Measurements from ENCODE around the gene XIRP2.
A peak's percentile ranks its signal among the peaks of the same experiment; 100 is the strongest.

XIRP2 gene

DNA sequence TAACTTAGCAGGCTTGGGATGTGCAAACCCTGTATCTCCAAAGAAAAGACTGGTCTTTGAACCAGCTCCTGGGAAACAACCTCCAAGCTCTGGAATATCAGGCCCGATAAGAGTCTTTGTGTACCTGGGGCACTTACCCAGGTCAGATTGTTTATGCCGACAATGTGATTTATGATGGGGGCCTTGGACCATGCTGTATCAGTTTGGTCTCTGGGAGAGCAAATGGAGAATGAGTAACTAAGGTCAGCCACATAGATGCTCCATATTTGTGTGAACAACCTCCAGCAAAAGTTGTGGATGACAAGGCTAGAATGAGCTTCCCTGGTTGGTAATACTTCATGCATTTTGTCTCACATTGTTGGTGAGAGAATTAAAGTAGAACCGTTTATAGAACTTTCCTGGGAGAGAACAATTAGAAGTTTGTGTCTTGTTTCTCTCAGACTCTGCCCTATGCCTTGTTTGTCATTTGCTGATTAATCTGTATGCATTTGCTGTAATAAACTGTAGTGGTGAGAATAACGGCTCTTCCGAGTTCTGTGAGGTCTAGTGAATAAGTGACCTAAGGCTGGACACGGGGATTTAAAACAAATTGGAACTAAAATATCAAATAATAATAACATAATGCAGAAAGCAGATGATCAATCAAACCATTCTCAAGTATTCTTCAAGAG, 259.1 kb downstream of the XIRP2 start:
- H3K4me3 ChIP-seq (ENCODE audit: low read depth, low read length) = no peak overlapping the region
- no peaks in the 10 kb centered on the region for H3K27me3 ChIP-seq (ENCODE audit: insufficient read depth, low read length)
- H2AFZ ChIP-seq (ENCODE audit: low read length, unreplicated experiment) = no peak overlapping the region
- no peaks in the 10 kb centered on the region for H3K36me3 ChIP-seq (ENCODE audit: insufficient read depth, low read length)
- no peaks in the 10 kb centered on the region for H3K79me2 ChIP-seq (ENCODE audit: control insufficient read depth, insufficient read depth, low read length, unreplicated experiment)
- H3K27ac ChIP-seq (ENCODE audit: low read depth, low read length) = no peak overlapping the region
- peaks cover 16% of the 10 kb centered on the region for H3K4me1 ChIP-seq (ENCODE audit: control insufficient read depth, insufficient read depth, low read length, unreplicated experiment)

DNA sequence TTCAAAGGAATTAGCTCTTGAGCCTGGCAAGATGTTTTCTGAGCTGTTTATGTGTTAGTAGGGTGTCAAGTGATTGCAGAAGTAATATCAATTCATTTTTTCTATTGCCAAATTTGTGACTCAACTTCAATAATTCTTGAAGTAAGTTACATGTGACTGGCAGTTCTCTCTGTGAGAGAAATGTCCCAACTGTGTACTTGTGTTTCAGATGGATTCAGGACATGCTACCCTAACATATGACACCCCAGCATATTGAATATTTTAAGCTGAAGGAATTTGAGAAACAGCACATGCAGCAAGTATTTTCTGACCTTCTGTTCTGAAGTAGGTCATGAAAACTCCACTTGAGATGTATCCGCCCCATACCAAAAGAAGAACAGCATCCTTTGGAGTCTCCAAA, 263.6 kb downstream of the XIRP2 start:
- no peaks in the 10 kb centered on the region for H3K27me3 ChIP-seq (ENCODE audit: insufficient read depth, low read length)
- H3K27ac ChIP-seq (ENCODE audit: low read depth, low read length) = no peak overlapping the region
- no peaks in the 10 kb centered on the region for H3K79me2 ChIP-seq (ENCODE audit: control insufficient read depth, insufficient read depth, low read length, unreplicated experiment)
- no peaks in the 10 kb centered on the region for H3K36me3 ChIP-seq (ENCODE audit: insufficient read depth, low read length)
- H3K4me1 ChIP-seq (ENCODE audit: control insufficient read depth, insufficient read depth, low read length, unreplicated experiment) = no peaks in the 10 kb centered on the region
- H2AFZ ChIP-seq (ENCODE audit: low read length, unreplicated experiment) = no peak overlapping the region
- H3K4me3 ChIP-seq (ENCODE audit: low read depth, low read length) = no peak overlapping the region

DNA sequence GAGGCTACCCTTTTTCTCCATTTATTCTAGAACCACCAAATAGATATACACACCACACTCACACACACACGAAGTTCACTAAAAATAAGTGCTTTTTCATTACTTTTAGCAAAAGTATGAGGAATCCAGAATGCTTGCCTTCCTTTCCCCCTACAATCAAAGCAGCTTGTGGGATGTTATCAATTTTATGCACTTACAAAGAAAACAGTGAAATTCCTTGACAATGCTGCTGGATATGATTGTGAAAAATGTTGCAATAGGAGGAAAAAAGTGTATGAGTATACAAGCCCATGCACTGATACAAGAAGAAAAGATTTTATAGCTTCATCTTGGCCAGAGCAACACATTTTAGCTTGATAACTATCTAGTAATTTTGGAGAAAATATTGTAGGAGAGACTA, 269.2 kb downstream of the XIRP2 start:
- no peaks in the 10 kb centered on the region for H3K4me1 ChIP-seq (ENCODE audit: control insufficient read depth, insufficient read depth, low read length, unreplicated experiment)
- no peaks in the 10 kb centered on the region for H3K36me3 ChIP-seq (ENCODE audit: insufficient read depth, low read length)
- H3K27me3 ChIP-seq (ENCODE audit: insufficient read depth, low read length) = no peaks in the 10 kb centered on the region
- no peak overlapping the region for H2AFZ ChIP-seq (ENCODE audit: low read length, unreplicated experiment)
- H3K4me3 ChIP-seq (ENCODE audit: low read depth, low read length) = no peak overlapping the region
- no peak overlapping the region for H3K27ac ChIP-seq (ENCODE audit: low read depth, low read length)
- H3K79me2 ChIP-seq (ENCODE audit: control insufficient read depth, insufficient read depth, low read length, unreplicated experiment) = no peaks in the 10 kb centered on the region

DNA sequence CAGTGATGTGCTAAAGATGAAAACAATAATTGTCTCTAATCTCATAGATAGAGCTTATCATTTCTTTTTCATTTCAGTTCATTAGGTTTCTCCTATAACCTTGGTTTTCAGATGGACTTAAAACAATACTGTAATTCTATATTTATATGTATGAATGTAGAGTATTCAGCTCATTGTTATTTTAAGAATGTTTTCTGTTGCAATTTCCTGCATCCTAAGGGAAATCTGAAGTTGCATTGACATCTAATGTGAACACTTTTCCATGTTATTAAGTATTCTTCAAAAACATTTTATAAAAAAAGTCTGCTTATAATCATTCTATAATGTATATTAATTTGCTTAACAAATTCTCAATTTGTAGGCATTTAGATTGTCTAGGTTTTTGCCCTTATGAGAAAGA, 288.9 kb downstream of the XIRP2 start:
- H3K79me2 ChIP-seq (ENCODE audit: control insufficient read depth, insufficient read depth, low read length, unreplicated experiment) = no peaks in the 10 kb centered on the region
- no peak overlapping the region for H3K4me3 ChIP-seq (ENCODE audit: low read depth, low read length)
- H3K27ac ChIP-seq (ENCODE audit: low read depth, low read length) = peak overlapping the region; percentile 2; the same call in 1 of the 2 replicates
- H2AFZ ChIP-seq (ENCODE audit: low read length, unreplicated experiment) = no peak overlapping the region
- H3K4me1 ChIP-seq (ENCODE audit: control insufficient read depth, insufficient read depth, low read length, unreplicated experiment) = peaks cover 41% of the 10 kb centered on the region
- H3K36me3 ChIP-seq (ENCODE audit: insufficient read depth, low read length) = no peaks in the 10 kb centered on the region
- H3K27me3 ChIP-seq (ENCODE audit: insufficient read depth, low read length) = no peaks in the 10 kb centered on the region

DNA sequence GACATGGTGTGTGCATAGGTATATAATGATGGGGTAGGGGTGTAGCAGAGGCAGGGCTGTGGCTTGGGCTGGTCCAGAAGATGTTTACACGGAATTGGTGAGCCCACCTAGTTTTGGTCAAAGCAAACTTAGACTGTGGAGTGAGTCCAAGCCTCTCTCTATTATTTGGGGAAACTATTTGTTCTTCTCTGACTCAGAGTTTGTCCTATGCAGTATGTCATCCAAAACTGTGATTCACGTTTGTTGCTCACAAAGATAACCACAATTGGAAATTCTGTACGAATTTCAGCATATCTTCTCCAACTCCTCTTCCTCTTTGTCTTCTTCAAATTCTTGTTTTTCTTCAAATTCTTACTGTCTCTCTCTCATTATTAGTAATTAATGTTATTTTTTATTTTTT, 292.9 kb downstream of the XIRP2 start:
- Histone ChIP-seq H3K36me3 (ENCODE audit: insufficient read depth, low read length) (no peaks in the 10 kb centered on the region), H3K27ac (ENCODE audit: low read depth, low read length) (peak overlapping the region; percentile 68), H2AFZ (ENCODE audit: low read length, unreplicated experiment) (peak overlapping the region; percentile 29), H3K4me1 (ENCODE audit: control insufficient read depth, insufficient read depth, low read length, unreplicated experiment) (peaks cover 44% of the 10 kb centered on the region), H3K27me3 (ENCODE audit: insufficient read depth, low read length) (no peaks in the 10 kb centered on the region), H3K79me2 (ENCODE audit: control insufficient read depth, insufficient read depth, low read length, unreplicated experiment) (no peaks in the 10 kb centered on the region), H3K4me3 (ENCODE audit: low read depth, low read length) (peak overlapping the region; percentile 48; the same call in 1 of the 2 replicates)

DNA sequence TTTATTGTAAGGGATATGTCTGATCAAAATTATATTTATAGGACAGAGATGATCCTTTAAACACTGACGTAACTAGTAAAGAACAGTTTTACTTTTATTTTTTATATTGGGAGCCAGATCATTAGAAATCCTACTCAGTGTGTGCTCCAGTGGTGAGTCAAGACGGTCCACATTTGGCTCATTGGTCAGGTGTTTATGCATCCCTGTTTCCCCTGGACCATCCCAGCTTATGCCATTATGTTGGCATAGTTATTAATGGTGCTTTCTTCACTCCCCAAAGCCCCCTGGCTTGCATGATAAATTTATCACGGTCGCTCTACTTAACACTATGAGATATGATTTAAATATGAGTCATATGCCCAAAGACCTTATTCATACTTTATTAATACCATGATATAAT, 293.4 kb downstream of the XIRP2 start:
- H2AFZ ChIP-seq (ENCODE audit: low read length, unreplicated experiment) = no peak overlapping the region
- peak overlapping the region; percentile 68 for H3K27ac ChIP-seq (ENCODE audit: low read depth, low read length)
- H3K4me1 ChIP-seq (ENCODE audit: control insufficient read depth, insufficient read depth, low read length, unreplicated experiment) = peaks cover 43% of the 10 kb centered on the region
- H3K79me2 ChIP-seq (ENCODE audit: control insufficient read depth, insufficient read depth, low read length, unreplicated experiment) = no peaks in the 10 kb centered on the region
- no peaks in the 10 kb centered on the region for H3K27me3 ChIP-seq (ENCODE audit: insufficient read depth, low read length)
- H3K4me3 ChIP-seq (ENCODE audit: low read depth, low read length) = no peak overlapping the region
- H3K36me3 ChIP-seq (ENCODE audit: insufficient read depth, low read length) = no peaks in the 10 kb centered on the region

DNA sequence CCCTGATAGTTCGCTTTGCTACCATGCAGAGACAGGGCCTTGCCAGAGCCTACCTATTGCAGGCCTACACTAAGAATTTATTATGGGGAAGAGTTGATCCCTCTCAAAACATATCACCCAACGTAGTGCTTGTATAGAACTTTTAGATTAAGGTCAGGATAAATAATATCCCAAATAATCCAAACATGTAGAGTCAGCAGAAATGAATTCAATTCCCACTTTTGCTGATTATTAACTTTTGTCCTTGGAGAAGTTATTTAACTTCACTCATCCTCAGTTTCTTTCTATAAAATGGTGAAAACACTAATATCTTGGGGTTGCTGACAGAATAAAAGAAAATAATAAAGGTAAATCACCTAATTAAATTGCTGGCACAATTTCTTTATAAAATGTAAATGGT, 294.1 kb downstream of the XIRP2 start:
- Histone ChIP-seq H3K27ac (ENCODE audit: low read depth, low read length) (no peak overlapping the region), H3K36me3 (ENCODE audit: insufficient read depth, low read length) (no peaks in the 10 kb centered on the region), H2AFZ (ENCODE audit: low read length, unreplicated experiment) (no peak overlapping the region), H3K27me3 (ENCODE audit: insufficient read depth, low read length) (no peaks in the 10 kb centered on the region), H3K79me2 (ENCODE audit: control insufficient read depth, insufficient read depth, low read length, unreplicated experiment) (no peaks in the 10 kb centered on the region), H3K4me1 (ENCODE audit: control insufficient read depth, insufficient read depth, low read length, unreplicated experiment) (peaks cover 36% of the 10 kb centered on the region), H3K4me3 (ENCODE audit: low read depth, low read length) (no peak overlapping the region)

DNA sequence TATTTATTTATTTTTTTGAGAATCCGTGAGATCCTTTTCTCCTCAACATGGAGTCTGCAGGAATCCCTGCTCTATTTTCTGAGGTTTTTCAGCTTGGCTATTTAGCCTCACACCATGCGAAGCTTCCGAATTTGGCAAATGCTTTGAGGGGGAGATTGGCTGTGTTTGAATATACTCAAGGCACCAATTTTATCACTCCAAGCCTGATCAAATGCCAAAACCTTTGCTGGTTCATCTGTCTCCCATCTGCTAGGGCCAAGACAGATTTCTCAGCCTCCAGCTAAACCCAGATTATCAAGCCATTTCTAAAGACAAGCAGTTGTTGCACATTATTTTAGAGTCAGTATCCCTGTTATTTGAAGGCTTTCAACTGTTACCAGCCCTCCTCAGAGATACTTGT, 295.7 kb downstream of the XIRP2 start:
- H3K27ac ChIP-seq (ENCODE audit: low read depth, low read length) = no peak overlapping the region
- no peak overlapping the region for H2AFZ ChIP-seq (ENCODE audit: low read length, unreplicated experiment)
- no peaks in the 10 kb centered on the region for H3K36me3 ChIP-seq (ENCODE audit: insufficient read depth, low read length)
- no peaks in the 10 kb centered on the region for H3K79me2 ChIP-seq (ENCODE audit: control insufficient read depth, insufficient read depth, low read length, unreplicated experiment)
- peaks cover 29% of the 10 kb centered on the region for H3K4me1 ChIP-seq (ENCODE audit: control insufficient read depth, insufficient read depth, low read length, unreplicated experiment)
- no peaks in the 10 kb centered on the region for H3K27me3 ChIP-seq (ENCODE audit: insufficient read depth, low read length)
- H3K4me3 ChIP-seq (ENCODE audit: low read depth, low read length) = no peak overlapping the region

DNA sequence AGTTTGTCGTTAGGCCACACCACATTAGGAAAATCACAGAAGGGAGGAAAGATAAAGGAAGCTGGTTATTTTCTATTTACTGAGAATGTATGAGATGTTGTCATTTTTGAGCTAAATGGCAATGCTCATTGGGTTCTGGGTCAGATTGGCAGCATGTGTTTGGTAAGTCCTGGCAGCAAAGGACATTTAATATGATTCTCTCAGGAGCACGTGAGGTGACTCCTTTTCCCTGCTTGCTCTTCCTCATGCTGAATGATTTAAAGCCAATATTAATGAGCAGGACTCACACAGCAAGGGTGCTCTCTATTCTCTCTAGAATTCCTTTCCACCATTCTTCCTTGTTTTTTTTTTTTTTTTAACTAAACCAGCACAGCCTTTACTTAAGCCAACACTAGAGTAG, 298.2 kb downstream of the XIRP2 start:
- H3K27me3 ChIP-seq (ENCODE audit: insufficient read depth, low read length) = no peaks in the 10 kb centered on the region
- H3K4me1 ChIP-seq (ENCODE audit: control insufficient read depth, insufficient read depth, low read length, unreplicated experiment) = peaks cover 37% of the 10 kb centered on the region
- no peaks in the 10 kb centered on the region for H3K79me2 ChIP-seq (ENCODE audit: control insufficient read depth, insufficient read depth, low read length, unreplicated experiment)
- H3K36me3 ChIP-seq (ENCODE audit: insufficient read depth, low read length) = no peaks in the 10 kb centered on the region
- H2AFZ ChIP-seq (ENCODE audit: low read length, unreplicated experiment) = no peak overlapping the region
- H3K4me3 ChIP-seq (ENCODE audit: low read depth, low read length) = no peak overlapping the region
- H3K27ac ChIP-seq (ENCODE audit: low read depth, low read length) = no peak overlapping the region

DNA sequence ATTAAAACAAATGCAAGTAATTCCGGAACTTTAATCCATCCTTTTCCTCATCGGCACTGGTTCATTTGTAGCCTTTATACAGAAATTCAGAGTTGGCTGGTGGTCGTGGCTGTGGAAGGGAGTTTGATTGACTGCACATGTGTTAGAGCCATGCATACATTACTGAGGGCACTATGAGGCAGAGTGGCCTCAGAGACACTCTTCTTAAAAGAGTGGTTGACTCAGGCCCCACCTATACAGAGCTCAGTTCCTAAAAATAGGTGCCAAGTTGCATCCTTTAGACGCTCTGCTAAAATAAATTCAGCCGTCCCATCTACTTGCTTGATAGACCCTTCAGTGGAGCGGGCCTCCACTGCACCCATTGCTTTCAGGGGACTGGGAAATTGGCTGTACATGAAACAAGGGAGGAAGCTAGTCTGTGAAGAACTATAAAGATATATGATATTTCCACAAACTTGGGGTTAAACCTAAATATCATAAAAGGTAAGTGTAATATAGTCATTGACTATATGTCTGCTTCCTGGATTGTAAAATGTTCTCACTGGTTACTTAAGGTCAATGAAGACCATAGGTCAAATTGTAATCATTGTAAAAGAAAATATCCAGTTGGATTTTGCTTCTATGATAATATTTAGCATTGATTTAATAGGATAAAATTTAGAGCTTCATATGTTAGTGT, 298.9 kb downstream of the XIRP2 start:
- Histone ChIP-seq H3K27me3 (ENCODE audit: insufficient read depth, low read length) (no peaks in the 10 kb centered on the region), H2AFZ (ENCODE audit: low read length, unreplicated experiment) (no peak overlapping the region), H3K79me2 (ENCODE audit: control insufficient read depth, insufficient read depth, low read length, unreplicated experiment) (no peaks in the 10 kb centered on the region), H3K4me3 (ENCODE audit: low read depth, low read length) (no peak overlapping the region), H3K36me3 (ENCODE audit: insufficient read depth, low read length) (no peaks in the 10 kb centered on the region), H3K4me1 (ENCODE audit: control insufficient read depth, insufficient read depth, low read length, unreplicated experiment) (peaks cover 36% of the 10 kb centered on the region), H3K27ac (ENCODE audit: low read depth, low read length) (no peak overlapping the region)

Data from ACC112 (cell line).